Stimulated activated CD8-positive, alpha-beta memory T cell treated with anti-CD3 and anti-CD28 coated beads, Interleukin-2, amount 100 ng/mL, for 1 hour (primary cell): ENCODE results near the gene POR.

ENCODE experiments used
- DNase-seq, 2 donors: peaks; one replicate each; pipeline ENCODE4 v3.0.0-alpha.2; 2020; ENCODE audit warnings: low read depth in 2 of 2

POR gene

DNA sequence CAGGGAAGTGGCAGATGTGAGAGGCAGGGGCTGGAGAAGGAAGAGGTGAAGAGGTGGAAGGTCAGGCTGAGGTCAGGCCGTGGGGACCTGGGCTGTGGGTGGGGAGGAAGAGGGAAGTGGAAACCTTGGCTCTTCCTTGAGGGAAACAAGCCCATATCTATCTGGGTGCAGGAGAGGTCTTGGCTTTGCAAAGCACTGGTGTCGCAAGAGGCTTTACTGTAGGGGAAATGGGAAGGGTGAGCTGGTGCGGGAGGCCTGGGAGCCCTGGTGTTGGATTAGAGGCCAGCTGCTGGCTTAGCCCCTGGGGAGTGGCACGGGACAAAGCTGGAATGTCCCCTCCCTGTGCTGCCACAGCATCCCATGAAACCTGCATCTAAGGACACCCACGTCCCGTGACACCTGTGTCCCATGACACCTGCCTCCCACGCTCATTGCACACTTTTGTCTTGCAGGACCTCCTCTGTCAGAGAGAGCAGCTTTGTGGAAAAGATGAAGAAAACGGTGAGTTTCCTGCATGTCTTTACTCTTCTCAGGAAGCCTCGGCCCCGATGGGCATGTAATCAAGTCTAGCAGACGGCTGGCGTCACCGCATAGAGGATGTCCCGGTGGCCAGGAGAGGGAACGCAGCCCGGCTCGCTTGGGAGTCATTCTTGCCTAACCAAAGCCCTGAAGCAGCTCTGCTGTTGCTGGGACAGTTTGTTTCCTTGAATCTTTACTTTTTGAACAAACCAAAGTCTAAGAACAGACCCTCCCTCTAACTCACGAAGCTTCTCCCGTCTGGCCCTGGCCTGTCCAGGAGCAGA, 57.2 kb downstream of the POR start:
- no peak for DNase-seq

- no peak for DNase-seq
These were observed 62.8 kb downstream of the POR start for GRCh38 chr7:75977743-75978142.

- no peak for DNase-seq
These were observed 64.9 kb downstream of the POR start for GRCh38 chr7:75979759-75980429.

DNA sequence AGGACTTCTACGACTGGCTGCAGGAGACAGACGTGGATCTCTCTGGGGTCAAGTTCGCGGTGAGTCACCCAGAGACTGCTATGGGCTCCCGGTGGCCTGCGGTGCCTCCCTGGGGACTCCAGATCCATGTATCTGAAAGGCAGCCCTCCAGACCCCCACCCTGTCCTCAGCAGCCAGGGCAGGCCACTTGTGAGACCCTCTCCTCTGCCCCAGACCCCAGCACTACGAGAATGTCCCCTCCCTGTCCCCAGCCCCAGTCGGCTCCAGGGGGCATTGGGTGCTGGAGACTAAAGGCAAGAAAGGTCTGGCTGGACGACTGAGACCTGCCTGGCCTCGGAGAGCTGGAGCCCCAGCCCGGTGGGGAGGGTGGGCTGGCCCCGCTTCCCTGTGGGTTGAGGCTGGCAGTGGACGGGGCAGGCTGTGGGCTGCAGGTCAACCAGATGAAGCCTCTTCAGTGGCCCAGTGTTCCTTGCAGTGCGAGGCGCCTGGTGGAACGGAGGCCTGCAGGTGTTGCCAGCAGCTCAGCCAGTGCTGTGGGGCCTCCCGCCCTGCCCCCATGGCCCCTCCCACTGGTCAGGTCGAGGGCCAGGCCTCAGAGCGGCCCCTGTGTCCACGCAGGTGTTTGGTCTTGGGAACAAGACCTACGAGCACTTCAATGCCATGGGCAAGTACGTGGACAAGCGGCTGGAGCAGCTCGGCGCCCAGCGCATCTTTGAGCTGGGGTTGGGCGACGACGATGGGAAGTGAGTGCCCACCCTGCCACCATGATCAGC, 65.7 kb downstream of the POR start:
- no peak for DNase-seq

- DNase-seq, result no peak
These were observed 66.2 kb downstream of the POR start for GRCh38 chr7:75981203-75981452.

- no peak for DNase-seq
These were observed 66.7 kb downstream of the POR start for GRCh38 chr7:75981453-75982305.

GRCh38 chr7:75982306-75983064, 67.5 kb downstream of the POR start:
- no peak for DNase-seq

- DNase-seq, result no peak
These were observed 68.6 kb downstream of the POR start for GRCh38 chr7:75983471-75984129.

- no peak for DNase-seq
These were observed 69.4 kb downstream of the POR start for GRCh38 chr7:75984130-75985008.

DNA sequence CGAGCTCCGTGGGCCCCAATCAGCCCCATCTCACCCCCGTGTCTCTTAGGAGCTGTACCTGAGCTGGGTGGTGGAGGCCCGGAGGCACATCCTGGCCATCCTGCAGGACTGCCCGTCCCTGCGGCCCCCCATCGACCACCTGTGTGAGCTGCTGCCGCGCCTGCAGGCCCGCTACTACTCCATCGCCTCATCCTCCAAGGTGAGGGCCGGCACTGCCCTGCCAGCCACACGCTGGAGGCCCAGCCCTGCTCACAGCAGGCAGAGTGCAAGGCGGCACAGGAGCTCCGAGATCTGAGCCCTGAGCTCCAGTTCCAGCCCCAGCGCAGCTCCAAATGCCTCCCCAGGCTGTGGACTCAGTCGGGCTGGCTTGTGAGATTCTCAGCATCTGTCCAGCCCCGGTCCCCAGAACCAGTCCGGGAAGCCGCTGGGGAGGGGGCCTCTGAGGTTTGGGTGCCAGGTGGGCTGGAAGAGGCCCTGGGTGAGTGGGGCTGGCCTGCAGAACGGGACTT, 70.1 kb downstream of the POR start:
- no peak for DNase-seq

DNA sequence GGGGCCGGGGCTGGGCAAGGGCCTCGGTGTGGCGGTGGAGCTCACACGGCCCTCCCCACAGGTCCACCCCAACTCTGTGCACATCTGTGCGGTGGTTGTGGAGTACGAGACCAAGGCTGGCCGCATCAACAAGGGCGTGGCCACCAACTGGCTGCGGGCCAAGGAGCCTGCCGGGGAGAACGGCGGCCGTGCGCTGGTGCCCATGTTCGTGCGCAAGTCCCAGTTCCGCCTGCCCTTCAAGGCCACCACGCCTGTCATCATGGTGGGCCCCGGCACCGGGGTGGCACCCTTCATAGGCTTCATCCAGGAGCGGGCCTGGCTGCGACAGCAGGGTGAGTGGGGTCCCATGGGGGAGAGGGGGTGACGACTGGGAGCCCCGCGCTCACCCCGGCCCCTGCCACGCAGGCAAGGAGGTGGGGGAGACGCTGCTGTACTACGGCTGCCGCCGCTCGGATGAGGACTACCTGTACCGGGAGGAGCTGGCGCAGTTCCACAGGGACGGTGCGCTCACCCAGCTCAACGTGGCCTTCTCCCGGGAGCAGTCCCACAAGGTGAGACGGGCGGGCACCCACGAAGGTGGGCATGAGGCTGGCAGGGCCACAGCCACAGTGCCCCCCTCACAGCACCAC, 70.7 kb downstream of the POR start:
- DNase-seq, result no peak

DNA sequence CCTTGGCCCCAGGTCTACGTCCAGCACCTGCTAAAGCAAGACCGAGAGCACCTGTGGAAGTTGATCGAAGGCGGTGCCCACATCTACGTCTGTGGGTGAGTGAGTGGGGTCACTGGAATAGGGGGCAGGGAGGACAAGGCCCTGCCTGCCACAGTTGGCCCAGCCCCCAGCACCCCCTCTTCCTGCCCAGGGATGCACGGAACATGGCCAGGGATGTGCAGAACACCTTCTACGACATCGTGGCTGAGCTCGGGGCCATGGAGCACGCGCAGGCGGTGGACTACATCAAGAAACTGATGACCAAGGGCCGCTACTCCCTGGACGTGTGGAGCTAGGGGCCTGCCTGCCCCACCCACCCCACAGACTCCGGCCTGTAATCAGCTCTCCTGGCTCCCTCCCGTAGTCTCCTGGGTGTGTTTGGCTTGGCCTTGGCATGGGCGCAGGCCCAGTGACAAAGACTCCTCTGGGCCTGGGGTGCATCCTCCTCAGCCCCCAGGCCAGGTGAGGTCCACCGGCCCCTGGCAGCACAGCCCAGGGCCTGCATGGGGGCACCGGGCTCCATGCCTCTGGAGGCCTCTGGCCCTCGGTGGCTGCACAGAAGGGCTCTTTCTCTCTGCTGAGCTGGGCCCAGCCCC, 71.3 kb downstream of the POR start:
- DNase-seq, result no peak

GRCh38 chr7:75987026-75987804, 72.3 kb downstream of the POR start:
- no peak for DNase-seq

DNA sequence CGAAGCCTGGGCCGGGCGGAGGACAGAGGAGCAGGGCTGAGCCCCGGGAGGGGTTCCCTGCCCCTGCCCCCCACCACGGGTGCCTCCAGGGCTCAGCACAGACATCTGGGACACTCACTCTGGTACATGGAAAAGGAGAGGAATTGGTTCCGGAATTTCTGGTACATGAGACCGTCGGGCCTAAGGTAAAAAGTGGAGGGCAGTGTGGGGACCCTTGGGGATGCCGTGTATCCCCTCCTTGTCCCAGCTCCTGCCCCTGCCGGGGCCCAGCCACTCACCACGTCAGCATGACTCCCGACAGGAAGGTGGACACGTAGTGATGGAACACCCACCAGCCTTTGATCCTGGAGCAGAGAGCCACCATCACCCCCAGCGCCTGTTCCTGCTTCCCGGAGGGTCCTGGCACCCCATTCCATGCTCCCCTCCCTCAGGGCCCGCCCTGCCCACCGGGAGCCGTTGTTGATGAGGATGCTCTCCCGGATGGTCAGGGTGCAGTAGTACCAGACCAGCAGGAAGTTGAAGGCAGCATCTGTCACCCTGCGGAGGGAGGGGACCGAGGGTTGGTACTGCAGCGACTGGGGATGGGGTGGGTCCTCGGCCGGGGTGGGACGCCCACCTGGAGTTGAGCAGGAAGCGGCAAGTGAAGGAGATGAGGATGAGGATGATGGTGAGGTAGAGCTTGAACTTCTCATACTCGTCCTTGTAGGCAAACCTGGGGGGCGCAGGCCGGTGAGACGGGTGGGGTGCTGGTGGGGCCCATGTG, 73.0 kb downstream of the POR start:
- DNase-seq, result no peak

DNA sequence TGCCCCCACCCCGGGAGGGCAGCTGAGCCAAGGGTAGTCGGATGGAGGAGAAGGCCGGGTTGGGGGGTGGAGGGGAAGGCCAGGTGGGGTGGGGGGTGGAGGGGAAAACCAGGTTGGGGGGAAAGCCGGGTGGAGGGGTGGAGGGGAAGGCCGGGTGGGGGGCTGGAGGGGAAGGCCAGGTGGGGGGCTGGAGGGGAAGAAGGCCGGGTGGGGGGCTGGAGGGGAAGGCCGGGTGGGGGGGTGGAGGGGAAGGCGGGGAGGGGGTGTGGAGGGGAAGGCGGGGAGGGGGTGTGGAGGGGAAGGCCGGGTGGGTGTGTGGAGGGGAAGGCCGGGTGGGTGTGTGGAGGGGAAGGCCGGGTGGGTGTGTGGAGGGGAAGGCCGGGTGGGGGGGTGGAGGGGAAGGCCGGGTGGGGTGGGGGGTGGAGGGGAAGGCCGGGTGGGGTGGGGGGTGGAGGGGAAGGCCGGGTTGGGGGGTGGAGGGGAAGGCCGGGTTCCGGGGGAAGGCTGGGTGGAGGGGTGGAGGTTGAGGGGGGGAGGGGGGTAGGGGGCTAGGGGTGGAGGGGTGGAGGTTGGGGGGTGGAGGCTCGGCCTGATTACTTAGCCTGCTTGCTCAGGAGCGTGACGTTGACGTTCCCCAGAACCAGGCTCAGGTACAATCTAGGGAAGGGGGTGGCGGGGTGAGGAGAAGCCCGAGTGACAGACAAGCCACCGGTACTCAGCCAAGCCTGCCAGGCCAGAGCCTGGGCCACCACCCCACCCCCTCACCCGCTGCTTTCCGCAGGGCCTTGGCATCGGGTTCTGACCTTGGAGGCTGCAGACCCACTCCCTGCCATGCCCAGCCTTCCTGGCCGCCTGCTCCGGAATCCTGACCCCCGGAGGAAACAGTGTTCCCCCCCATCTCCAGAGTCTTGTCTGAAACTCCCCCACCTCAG, 73.9 kb downstream of the POR start:
- DNase-seq, result no peak
